ENCODE data around the gene MMEL1.
A peak's percentile ranks its signal among the peaks of the same experiment; 100 is the strongest.
"Not testable (repeated sequence)": the region's sequence is repeated elsewhere in the genome, so short reads cannot be mapped to it uniquely, and the experiment has no call there.

MMEL1 gene

DNA sequence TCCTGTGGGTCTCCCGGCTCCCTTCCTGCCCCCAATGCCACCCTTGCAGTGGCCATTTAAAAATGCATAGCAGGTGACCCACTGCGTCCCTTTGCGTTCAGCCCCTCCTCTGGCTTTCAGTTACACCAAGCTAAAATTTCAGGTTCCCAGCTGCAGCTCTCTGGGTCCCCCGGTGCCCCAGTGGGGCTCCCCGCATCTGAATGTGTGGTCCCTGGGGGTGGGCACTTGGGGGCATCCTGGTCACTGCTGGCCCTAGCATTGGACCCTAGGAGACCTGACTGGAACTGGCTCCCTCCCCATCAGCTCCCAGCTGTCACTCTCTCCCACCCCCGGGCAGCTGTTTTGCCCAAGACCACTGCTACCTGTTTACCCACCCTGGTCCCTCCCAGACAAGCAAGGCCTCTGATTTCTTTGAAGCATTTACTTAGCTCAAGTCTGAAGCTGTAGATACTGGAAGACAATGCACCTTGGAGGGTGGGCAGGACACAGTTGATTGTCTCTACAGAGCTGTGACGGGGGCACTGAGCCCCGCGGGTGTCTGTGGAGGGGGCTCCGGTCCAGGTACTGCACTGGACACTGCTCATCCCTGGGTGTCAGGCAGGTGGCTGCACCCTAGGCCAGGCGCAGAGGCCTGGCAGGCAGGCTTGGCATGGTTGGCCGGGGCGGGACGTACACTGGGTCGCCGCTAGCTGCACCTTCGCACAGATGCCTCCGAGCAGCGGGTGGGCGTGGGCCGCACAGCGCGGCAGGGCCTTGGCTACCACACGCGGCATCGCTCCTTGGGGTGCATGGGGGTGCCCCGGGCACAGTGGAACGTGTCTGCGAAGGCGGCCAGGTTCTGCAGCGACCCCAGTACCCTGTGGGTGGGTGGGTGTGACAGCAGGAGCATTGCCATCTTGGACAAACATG is 42.3 kb downstream of the MMEL1 start:
- DNase-seq (ENCODE audit: low spot score) = no peak

DNA sequence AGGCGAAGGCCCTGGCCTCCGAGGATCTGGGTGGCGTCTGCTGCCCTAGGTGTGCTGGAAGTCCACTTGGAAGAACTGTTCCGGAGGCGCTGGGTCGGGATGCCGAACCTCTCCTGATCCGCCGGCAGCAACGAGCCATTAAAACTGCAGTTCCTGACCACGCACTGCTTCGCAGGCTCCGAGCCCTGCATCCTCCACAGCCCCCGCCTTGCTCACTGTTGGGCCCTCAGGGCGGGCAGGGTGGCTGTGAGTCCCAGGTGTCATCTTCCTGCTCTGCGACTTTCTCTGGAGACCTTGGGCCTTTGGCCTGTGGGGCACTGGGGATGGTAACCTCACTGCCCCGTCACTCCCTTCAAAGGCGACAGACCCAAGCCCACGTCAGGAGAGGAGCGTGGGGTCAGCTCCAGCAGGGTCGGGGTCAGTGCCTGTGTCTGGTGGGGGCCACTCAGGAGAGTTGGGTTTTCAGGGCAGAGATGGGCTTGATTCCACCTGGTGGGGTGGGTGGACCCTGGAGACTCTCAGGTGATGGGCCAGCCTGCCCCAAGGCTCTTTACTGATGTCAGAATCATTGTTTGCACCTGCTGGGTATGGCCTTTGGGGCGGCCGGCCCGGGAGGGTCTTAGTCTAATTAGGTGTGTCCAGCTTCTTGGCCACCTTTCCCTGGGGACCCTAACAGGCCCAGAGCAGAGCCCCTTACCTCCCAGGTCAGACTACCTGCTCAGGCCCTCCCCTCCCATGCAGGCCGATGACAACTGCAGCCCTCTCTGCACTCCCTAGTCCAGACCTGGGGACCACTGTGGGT is 43.2 kb downstream of the MMEL1 start:
- no peak for DNase-seq (ENCODE audit: low spot score)

DNA sequence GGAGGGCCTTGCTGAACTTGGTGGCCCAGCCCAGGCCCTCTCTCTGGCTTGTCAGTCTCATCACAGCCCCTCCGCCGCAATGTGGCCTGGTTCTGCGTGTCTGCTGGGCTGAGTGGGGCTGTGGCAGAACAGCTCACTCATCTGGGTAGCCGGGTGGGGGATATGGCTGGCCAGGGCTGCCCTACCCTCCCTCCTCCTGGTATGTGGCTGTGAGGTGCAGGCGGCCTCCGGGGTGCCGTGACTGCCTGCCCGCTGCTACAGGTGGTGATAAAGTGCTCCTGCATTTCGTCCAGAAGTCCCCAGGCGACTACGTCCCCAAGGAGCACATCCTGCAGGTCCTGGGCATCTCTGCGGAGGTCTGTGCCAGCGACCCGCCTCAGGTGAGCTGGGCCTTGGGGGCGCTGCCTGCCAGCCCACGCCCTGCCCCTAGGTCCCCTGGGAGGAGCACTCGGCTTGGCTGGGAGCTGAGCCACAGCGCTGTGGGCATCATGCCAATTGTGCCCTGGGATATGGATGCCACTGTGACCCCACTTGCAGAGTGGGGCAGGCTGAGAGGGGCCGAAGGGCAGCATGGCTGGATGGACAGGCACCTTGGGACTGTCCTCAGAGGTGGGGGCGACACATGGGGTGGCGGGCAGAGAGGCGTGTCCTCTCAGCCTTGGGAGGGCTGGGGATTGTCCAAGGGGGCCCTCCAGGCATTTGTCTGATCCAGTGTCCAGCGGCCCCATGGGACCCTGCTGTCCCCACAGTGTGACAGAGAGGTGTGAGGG is 44.0 kb downstream of the MMEL1 start:
- DNase-seq (ENCODE audit: low spot score) = no peak

DNA sequence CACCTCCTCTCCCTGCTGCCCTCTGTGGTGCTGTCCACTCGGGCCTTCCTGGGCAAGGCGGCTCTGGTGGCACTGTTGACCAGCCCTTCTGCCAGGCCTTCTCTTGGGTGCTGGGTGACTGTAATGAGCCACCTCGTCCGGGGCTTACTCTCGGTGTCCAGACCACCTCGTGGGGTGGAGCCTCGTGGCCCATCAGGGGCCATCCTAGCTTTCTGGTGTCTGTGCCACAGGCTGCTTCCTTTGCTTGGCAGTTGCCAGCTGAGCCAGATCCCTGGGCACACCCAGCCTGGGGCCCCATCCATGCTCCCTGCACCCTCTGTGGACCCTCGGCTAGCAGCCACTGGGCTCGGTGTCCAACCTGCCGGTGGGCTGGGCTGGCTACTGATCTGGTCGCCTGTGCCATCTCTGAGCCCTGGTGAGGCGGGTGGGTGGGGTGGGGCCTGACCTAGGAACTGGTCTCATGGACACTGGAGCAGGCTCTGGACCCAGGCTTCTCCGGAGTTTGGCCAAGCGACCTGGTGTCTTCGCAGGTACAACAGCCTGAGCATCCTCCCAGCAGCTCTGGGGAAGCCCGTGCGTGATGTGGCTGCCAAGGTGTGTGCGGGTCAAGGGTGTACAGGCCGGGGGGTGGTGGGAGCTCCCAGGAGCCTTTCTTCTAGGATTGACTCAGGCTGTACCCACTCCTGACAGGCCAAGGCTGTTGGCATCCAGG is 44.8 kb downstream of the MMEL1 start:
- no peak for DNase-seq (ENCODE audit: low spot score)

DNA sequence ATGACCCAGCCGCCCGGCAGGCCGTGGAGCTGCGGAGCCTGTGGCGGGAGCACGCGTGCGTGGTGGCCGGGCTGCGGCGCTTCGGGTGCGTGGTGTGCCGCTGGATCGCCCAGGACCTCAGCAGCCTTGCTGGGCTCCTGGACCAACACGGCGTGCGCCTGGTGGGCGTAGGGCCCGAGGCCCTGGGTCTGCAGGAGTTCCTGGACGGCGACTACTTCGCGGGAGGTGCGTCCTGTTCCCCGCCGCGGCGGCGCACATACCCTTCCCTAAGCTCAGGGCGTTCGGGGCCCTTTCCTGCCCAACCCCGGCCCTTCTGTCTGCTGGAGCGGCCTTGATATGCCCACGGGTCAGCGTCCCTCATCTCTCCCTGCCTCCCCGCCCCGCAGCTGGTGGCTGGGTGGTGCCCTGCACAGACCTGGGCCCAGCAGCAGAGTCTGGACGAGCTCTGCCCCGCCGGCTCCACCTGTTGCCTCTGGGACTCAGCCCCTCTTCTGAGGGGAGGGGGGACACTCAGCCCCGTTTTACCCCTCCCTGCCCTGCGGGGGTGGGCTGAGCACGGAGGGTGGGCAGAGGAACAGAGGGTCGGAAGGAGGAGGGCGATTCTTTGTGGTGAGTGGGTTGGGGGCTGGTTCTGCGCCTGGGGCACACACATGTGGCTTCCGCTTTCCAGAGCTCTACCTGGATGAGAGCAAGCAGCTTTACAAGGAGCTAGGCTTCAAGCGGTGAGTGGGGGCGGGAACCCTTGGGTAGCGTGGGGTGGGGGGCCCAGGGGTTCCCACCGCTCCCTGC is 45.6 kb downstream of the MMEL1 start:
- peak; percentile 8 for DNase-seq (ENCODE audit: low spot score)

DNA sequence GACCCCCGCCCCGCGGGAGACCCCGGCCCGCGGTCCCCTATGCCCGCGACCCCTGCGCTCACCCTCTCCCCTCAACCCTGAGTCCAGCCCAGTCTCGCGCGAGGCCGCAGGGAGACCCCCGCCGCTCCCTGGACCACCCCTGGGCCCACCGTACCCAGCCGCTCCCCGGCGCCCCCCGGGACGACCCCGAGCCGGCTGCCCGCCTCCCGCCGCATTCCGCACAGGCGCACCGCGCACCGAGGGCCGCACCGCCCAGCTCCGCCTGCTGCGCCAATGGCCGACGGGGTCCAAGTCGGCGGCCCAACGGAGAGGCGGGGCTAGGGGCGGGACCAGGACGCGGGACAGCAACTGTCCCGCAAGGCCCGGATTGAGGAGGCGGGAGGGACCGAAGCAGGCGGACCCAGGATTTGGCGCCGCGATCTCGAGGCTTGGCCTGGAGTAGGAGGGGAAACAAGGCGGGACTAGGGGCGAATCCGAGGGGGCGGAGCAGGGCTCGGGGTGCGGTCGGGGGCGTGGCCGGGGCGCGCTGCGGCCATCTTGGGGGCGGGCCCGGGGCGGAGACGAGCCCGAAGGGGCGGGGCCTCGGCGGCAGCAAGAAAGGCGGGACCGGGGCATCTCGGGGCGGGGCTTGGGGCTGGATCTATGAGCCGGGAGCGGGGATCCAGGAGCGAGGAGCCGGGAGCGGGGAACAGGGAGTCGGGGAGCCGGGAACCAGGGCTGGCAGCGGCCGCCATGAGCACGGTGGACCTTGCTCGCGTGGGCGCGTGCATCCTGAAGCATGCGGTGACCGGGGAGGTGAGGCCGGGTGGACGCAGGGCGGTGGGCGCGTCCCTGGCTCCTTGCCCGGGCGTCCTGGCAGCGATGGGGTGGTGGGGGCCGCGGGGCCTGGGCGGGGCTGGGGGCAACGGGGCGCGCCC is 46.4 kb downstream of the MMEL1 start, which contains the start of gene PRXL2B:
Gene PRXL2B (plus strand): TSS at position 624 of the 917 bp plus-strand sequence. CDS start 109 bp downstream, at position 733.
- DNase-seq (ENCODE audit: low spot score) = peak; percentile 99

DNA sequence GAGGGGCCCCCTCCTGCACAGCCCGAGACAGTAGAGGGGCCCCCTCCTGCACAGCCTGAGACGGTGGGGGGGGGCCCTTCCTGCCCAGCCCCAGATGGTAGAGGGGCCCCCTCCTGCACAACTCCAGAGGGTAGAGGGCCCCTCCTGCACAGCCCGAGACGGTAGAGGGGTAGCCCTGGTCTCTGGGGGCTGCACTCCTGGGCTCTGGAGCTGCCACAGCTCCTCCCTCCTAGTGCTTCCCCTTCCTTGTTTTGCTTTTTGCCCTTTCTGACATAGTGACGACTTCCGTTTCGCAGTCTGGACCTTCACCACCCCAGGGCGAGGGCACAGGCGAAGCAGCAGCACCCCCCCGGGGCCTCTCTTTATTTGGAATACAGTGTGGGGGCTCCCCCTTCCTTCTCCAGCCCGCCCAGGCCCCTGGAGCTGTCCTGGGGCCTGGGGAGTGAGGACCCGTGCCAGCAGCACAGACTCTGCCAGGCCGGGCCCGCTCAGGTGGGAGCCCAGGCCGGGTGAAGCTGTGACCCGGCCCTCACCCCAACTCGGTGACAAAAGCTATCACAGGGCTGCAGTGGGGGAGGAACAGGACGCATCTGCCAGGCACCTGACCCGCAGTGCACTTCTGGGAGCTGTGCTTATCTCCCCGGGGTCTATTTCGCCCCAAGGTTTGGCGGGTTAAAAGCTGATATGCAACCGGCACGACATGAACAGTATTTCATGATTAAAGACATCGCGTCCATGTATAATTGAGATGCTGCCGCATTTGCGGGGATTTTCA is 47.3 kb downstream of the MMEL1 start:
- DNase-seq (ENCODE audit: low spot score) = peak; percentile 79

DNA sequence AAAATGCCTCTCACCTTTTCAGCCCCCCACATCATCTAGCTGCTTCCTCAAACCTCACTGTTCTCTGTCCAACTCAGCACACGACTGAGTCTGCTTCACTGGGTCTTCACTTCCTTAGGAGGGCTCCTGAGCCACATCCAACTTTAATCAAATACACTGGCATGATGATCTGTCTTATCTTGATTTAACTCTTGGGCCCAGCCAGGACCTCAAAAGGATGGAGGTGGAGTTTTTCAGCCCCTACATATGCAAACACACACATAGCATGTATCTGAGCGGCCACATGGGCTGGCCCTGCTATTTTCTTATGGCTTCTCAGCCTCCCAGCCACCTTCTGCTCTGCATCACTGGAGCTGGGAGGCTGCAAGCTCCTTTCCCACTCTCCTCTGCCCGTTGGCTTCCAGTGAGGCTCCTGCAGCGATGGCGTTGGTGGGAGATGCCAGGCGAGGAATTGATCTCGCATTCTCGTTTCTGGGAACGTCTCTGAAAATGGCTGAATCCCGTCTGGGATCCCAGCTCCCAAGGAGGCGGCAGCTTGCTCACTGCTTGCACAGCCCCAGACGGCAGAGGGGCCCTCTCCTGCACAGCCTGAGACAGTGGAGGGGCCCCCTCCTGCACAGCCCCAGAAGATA is 48.0 kb downstream of the MMEL1 start:
- DNase-seq (ENCODE audit: low spot score) = peak; percentile 18

DNA sequence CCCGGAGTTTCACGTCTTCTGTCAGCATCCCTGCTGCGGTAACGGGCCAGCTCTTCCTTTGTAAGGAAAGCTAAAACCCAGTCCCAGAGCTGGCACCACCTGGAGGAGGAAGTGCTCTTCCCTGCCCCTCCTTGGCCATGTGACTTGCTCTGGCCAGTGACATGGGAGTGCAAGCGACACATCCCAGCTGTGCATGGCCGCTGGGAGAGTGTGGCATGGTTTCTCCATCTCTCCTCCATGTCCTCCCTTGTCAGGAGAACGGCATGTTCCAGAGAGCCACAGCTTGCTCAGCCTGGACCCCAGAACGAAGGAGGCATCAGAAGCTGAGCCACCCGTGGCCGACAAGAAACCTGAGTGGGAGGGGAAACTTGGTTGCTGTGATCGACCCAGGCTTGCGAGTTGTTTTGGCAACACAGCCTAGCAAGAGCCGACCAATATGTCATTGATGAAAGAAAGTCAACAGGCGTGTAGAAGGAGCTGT is 48.9 kb downstream of the MMEL1 start:
- DNase-seq (ENCODE audit: low spot score) = no peak

DNA sequence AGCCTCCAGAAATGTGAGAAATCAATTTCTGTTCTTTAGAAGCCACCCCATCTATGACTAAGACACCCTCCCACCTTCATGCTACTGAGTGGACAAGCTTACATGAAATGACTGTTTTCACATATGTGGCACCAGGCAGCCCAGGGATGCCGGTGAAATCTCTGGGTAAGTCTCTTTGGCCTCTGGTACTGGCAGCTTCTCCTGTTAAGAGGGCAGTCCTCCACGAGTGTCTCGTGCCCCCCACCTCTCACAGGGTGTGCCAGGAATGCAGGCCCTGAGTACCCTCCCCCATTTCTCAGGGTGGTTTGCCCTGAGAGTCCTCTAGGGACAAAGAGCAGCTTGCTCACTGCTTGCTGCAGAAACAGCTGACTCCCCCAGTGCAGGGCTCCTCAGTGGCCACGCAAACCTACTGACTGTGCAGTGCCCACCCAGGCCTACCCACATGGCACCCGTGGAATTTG is 49.5 kb downstream of the MMEL1 start:
- no peak for DNase-seq (ENCODE audit: low spot score)

DNA sequence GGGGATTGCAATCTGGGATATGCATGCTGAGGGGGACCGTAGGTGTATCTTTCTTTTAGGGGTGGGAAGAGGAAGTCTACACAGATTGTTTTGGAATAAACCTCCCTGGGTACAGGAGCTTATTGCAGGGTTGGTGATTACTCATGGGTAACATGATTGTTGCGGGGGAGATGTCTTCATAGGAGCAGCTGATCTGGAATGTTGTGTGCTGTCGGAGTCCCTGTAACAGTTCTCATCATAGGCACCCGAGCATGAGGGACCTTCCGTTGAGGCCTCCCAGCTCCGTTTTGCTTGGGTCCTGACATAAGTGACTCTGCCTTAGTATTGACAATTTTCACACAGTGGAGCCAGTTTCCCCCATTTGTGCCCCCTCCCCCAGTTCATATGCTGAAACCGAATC is 50.4 kb downstream of the MMEL1 start:
- no peak for DNase-seq (ENCODE audit: low spot score)

DNA sequence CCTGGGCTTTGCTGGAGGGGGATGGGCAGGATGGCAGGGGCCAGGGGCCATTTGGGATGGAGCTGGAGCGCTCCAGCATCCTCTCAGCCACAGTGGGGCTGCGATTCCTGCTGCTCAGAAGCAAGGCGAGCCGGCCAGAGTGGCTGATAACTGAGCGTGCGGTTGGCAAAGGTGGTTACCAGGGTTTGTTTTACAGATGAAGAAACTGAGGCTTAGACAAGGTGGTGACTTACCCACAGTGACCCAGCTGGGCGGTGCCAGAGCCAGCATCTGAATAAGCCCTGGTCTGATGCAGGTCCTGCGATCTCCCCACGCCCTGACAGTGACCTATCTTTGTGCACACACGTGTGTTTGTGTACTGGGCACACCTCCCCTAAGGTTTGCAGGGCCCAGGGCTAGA is 52.1 kb downstream of the MMEL1 start:
- DNase-seq (ENCODE audit: low spot score) = no peak

DNA sequence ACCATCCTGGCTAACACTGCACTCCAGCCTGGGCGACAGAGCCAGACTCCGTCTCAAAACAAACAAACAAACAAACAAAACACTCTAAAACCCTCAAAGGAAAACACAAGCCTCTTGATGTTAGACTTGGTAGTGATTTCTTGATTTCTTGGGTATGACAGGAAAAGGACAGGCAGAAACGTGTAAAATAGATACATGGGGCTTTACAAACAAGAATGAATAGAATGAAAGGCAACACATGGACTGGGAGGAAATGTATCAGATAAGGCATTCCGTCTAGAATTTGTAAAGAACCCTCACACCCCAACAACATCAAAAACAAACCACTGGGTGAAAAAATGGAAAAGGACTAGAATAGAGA is 54.1 kb downstream of the MMEL1 start:
- DNase-seq (ENCODE audit: low spot score) = no peak

DNA sequence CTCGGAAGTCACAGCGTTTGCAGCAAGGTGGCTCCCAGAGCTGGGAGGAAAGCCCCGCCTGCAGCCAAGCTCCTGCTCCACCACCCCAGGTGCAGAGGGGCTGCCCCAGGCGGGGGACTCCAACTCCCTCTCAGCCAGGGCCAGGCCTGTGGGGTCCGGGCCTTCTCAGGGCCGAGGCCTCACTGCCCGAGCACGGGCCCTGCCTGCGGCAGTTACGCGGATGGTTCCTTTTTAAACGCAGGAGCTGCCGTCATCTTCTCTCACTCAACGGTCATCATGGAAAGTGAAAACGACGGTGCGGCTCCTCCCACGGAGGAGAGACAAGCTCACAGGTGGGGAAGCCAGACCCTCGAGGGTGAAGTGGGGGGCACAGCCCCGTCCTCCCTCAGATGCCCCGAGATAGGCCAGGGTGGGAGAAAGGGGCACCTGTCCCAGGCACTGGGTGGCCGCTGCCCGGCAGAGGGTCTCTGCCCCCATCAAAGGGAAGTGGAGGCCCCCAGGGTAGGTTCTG is 55.2 kb downstream of the MMEL1 start:
- DNase-seq (ENCODE audit: low spot score) = not testable (repeated sequence)

DNA sequence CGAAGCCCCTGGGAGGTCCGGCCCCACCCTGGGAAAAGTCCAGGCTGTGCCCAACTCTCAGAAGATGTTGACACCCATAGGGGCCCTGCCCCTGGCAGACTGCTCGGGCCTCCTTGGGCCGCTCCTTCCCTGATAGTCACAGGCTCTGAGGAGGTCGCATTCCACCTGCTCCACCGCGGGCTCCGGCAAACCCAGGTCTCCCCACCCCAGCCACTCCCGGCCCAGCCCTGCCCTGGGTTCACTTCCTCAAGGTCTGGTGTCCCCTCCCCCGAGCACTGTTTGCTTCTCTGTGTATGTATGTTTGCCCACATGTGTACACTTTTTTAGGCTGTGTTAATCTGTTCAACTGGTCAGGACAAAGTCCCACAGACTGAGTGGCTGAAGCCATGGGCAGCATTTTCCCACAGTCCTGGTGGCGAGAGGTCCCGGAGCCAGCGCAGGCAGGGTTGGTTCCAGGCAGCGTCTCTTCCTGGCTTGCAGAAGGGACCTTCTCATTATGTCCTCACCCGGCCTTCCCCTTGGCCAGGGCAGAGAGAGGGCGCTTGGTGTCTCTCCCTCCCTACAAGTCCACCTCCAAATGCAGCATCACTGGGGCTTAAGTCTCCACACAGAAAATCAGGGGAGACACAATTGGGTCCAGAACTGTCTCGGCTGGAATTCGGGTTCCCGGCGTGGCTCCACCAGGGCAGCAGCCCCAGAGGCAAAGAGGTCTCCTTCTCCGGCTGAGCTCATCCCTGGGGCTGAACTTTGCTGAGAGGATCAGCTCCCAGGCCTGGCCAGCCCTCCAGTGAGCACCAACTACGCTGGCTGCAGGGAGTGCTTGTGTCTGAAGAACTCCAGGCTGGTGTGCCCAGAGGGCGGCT is 56.8 kb downstream of the MMEL1 start:
- DNase-seq (ENCODE audit: low spot score) = no peak

DNA sequence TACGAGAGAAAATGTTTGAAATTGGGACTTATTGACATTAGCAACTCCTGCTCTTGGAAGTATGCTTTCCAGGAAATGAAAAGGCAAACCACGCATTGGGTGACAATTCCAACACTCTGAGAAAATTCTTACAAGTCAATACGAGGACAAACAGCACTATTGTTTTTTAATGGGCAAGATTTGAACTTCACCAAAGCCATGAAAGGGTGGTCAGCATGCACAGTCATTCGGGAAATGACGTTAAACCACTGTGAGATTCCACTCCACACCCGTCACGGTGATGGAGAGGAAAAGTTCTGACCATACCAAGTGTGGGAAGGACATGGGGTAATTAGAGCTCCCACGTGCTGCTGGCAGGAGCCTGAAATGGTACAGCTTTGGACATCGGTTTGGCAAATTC is 58.5 kb downstream of the MMEL1 start:
- no peak for DNase-seq (ENCODE audit: low spot score)

All from cerebellar cortex (tissue), 1 donor.